Bronchial epithelial cell (primary cell): ENCODE data around the gene RNF44. TPM values are rescaled to one million over a fixed set of nuclear protein-coding genes. Genes with fewer than 3 reads are reported as not detected.

Experiments
- DNase-seq: peaks from one replicate; pipeline ENCODE4 v3.0.0-alpha.2; 2010; ENCODE audit warnings: low read depth
- FAIRE-seq: peaks from 2 replicates; lab custom pipeline; 2011; peaks lifted over from hg19 to GRCh38; lab: Jason Lieb, UNC
- H3K27me3 ChIP-seq: 2 replicates; pipeline ENCODE4 v1.5.1; 2011; ENCODE audit warnings: low read length; ENCODE audit not compliant: control insufficient read depth, insufficient read depth
- H3K36me3 ChIP-seq: 2 replicates; pipeline ENCODE4 v1.5.1; 2011; ENCODE audit warnings: low read length; ENCODE audit not compliant: control insufficient read depth, insufficient read depth
- H3K4me3 ChIP-seq: 2 replicates; pipeline ENCODE4 v1.5.1; 2011; ENCODE audit warnings: mild to moderate bottlenecking, low read depth, low read length, control low read depth
- CTCF ChIP-seq: IDR thresholded peaks from 2 replicates; pipeline ENCODE4 v1.5.1; 2011; ENCODE audit warnings: mild to moderate bottlenecking, moderate library complexity, low read length, control low read depth, inconsistent platforms; ENCODE audit not compliant: insufficient read depth, severe bottlenecking
- total RNA-seq: library from RNA; depleted of rRNA; stranded (reverse); fragments of >200 nt; gene quantifications from 2 replicates; pipeline ENCODE4 v1.2.1, GENCODE V29; 2014

The RNF44 gene
- total RNA-seq, 1 donor from 2014 or later = 2.1 TPM

GRCh38 chr5:176528761-176529115, 8.5 kb downstream of the RNF44 start:
- Histone ChIP-seq H3K27me3 (no peaks in the 10 kb centered on the region), H3K36me3 (peaks cover 42% of the 10 kb centered on the region), H3K4me3 (no peak overlapping the region)
- FAIRE-seq (no peak), DNase-seq (no peak)
- TF ChIP-seq CTCF = no peak

GRCh38 chr5:176528301-176528700, 8.9 kb downstream of the RNF44 start:
- Histone ChIP-seq H3K4me3 (no peak overlapping the region), H3K36me3 (peaks cover 41% of the 10 kb centered on the region), H3K27me3 (no peaks in the 10 kb centered on the region)
- FAIRE-seq (no peak), DNase-seq (no peak)
- TF ChIP-seq CTCF = no peak

- no peak for DNase-seq
- Histone ChIP-seq H3K4me3 (no peak overlapping the region), H3K27me3 (no peaks in the 10 kb centered on the region), H3K36me3 (peaks cover 35% of the 10 kb centered on the region)
- no peak for FAIRE-seq
- no peak for TF ChIP-seq CTCF
Measured at GRCh38 chr5:176527246-176528222, 9.7 kb downstream of the RNF44 start.

GRCh38 chr5:176526462-176526861, 10.7 kb downstream of the RNF44 start:
- Histone ChIP-seq H3K4me3 (no peak overlapping the region), H3K27me3 (no peaks in the 10 kb centered on the region), H3K36me3 (peaks cover 28% of the 10 kb centered on the region)
- DNase-seq (no peak), FAIRE-seq (no peak)
- no peak for TF ChIP-seq CTCF

- Histone ChIP-seq H3K4me3 (no peak overlapping the region), H3K36me3 (peaks cover 23% of the 10 kb centered on the region), H3K27me3 (no peaks in the 10 kb centered on the region)
- no peak for DNase-seq
- no peak for FAIRE-seq
- TF ChIP-seq CTCF = no peak
Measured at GRCh38 chr5:176525677-176526076, 11.5 kb downstream of the RNF44 start.

- no peak for TF ChIP-seq CTCF
- no peak overlapping the region for H3K4me3 ChIP-seq
- no peak for DNase-seq
- peaks cover 19% of the 10 kb centered on the region for H3K36me3 ChIP-seq
- H3K27me3 ChIP-seq = no peaks in the 10 kb centered on the region
- FAIRE-seq = no peak
Measured at GRCh38 chr5:176524987-176525386, 12.2 kb downstream of the RNF44 start.
